Measurements from ENCODE around the gene TIGD7. TPM values are rescaled to one million over a fixed set of nuclear protein-coding genes. Genes with fewer than 3 reads are reported as not detected.

TIGD7 gene
- total RNA-seq, 1 donor, result 6.5 TPM

- Histone ChIP-seq H3K4me2 (ENCODE audit: insufficient read depth, low read length) (peak within 1 kb of the TSS; percentile 100), H3K9me3 (ENCODE audit: low read depth, low read length) (no peaks in the 10 kb centered on the region), H2AFZ (ENCODE audit: low read length) (peak within 1 kb of the TSS; percentile 98), H3K27ac (ENCODE audit: low read depth, low read length) (peak within 1 kb of the TSS; percentile 100), H3K4me3 (ENCODE audit: insufficient read depth, low read length) (peak within 1 kb of the TSS; percentile 91), H3K4me1 (ENCODE audit: insufficient read depth, low read length) (peaks cover 16% of the 10 kb centered on the region), H4K20me1 (ENCODE audit: insufficient read depth, low read length) (peaks cover 19% of the 10 kb centered on the region), H3K79me2 (ENCODE audit: insufficient read depth, low read length) (peaks cover 42% of the 10 kb centered on the region), H3K27me3 (ENCODE audit: insufficient read depth, low read length) (no peaks in the 10 kb centered on the region), H3K36me3 (ENCODE audit: insufficient read depth, low read length) (peaks cover 13% of the 10 kb centered on the region)
- DNase-seq (ENCODE audit: insufficient read length, low spot score, missing footprints), result peak; percentile 100
- no peak for TF ChIP-seq CTCF (IDR thresholded peaks at IDR 0.05; ENCODE audit: extremely low read depth, low read depth, low read length)
Observed at GRCh38 chr16:3282730-3283542, 22.3 kb downstream of the TIGD7 start, which contains the start of gene ZNF263. Gene ZNF263, plus strand, starts transcription at chr16:3283491. Its CDS starts 328 bp downstream, at chr16:3283819.

GRCh38 chr16:3282103-3282729 is 23.0 kb downstream of the TIGD7 start:
- no peaks in the 10 kb centered on the region for H3K9me3 ChIP-seq (ENCODE audit: low read depth, low read length)
- H4K20me1 ChIP-seq (ENCODE audit: insufficient read depth, low read length), result peaks cover 19% of the 10 kb centered on the region
- peak overlapping the region; percentile 100 for H3K27ac ChIP-seq (ENCODE audit: low read depth, low read length)
- H3K4me2 ChIP-seq (ENCODE audit: insufficient read depth, low read length), result peak overlapping the region; percentile 100
- H3K36me3 ChIP-seq (ENCODE audit: insufficient read depth, low read length), result peaks cover 9% of the 10 kb centered on the region
- peak overlapping the region; percentile 98 for H2AFZ ChIP-seq (ENCODE audit: low read length)
- no peak for TF ChIP-seq CTCF (IDR thresholded peaks at IDR 0.05; ENCODE audit: extremely low read depth, low read depth, low read length)
- peaks cover 16% of the 10 kb centered on the region for H3K4me1 ChIP-seq (ENCODE audit: insufficient read depth, low read length)
- peaks cover 38% of the 10 kb centered on the region for H3K79me2 ChIP-seq (ENCODE audit: insufficient read depth, low read length)
- H3K4me3 ChIP-seq (ENCODE audit: insufficient read depth, low read length), result peak overlapping the region; percentile 91
- peaks cover 6% of the 10 kb centered on the region for H3K27me3 ChIP-seq (ENCODE audit: insufficient read depth, low read length)
- DNase-seq (ENCODE audit: insufficient read length, low spot score, missing footprints), result peak; percentile 95

- H3K27ac ChIP-seq (ENCODE audit: low read depth, low read length), result no peak overlapping the region
- H3K4me3 ChIP-seq (ENCODE audit: insufficient read depth, low read length), result no peak overlapping the region
- H3K4me2 ChIP-seq (ENCODE audit: insufficient read depth, low read length), result peak overlapping the region; percentile 100
- peaks cover 16% of the 10 kb centered on the region for H4K20me1 ChIP-seq (ENCODE audit: insufficient read depth, low read length)
- no peaks in the 10 kb centered on the region for H3K9me3 ChIP-seq (ENCODE audit: low read depth, low read length)
- no peak for DNase-seq (ENCODE audit: insufficient read length, low spot score, missing footprints)
- no peak for TF ChIP-seq CTCF (IDR thresholded peaks at IDR 0.05; ENCODE audit: extremely low read depth, low read depth, low read length)
- peaks cover 30% of the 10 kb centered on the region for H3K79me2 ChIP-seq (ENCODE audit: insufficient read depth, low read length)
- peaks cover 6% of the 10 kb centered on the region for H3K27me3 ChIP-seq (ENCODE audit: insufficient read depth, low read length)
- no peak overlapping the region for H2AFZ ChIP-seq (ENCODE audit: low read length)
- peaks cover 3% of the 10 kb centered on the region for H3K36me3 ChIP-seq (ENCODE audit: insufficient read depth, low read length)
- peaks cover 16% of the 10 kb centered on the region for H3K4me1 ChIP-seq (ENCODE audit: insufficient read depth, low read length)
Observed at GRCh38 chr16:3281222-3281820, 23.9 kb downstream of the TIGD7 start.

GRCh38 chr16:3276679-3277078 is 28.6 kb downstream of the TIGD7 start:
- Histone ChIP-seq H3K4me2 (ENCODE audit: insufficient read depth, low read length) (no peak overlapping the region), H3K4me3 (ENCODE audit: insufficient read depth, low read length) (no peak overlapping the region), H3K9me3 (ENCODE audit: low read depth, low read length) (no peaks in the 10 kb centered on the region), H2AFZ (ENCODE audit: low read length) (no peak overlapping the region), H3K36me3 (ENCODE audit: insufficient read depth, low read length) (no peaks in the 10 kb centered on the region), H3K4me1 (ENCODE audit: insufficient read depth, low read length) (no peaks in the 10 kb centered on the region), H4K20me1 (ENCODE audit: insufficient read depth, low read length) (no peaks in the 10 kb centered on the region), H3K27me3 (ENCODE audit: insufficient read depth, low read length) (peaks cover 11% of the 10 kb centered on the region), H3K79me2 (ENCODE audit: insufficient read depth, low read length) (no peaks in the 10 kb centered on the region), H3K27ac (ENCODE audit: low read depth, low read length) (no peak overlapping the region)
- no peak for TF ChIP-seq CTCF (IDR thresholded peaks at IDR 0.05; ENCODE audit: extremely low read depth, low read depth, low read length)
- peak; percentile 13 for DNase-seq (ENCODE audit: insufficient read length, low spot score, missing footprints)
